ENCODE results near the gene F2RL1. TPM values are rescaled to one million over a fixed set of nuclear protein-coding genes. Genes with fewer than 3 reads are reported as not detected.

The F2RL1 gene
- total and polyA plus RNA-seq, 2 of the 13 experiments (the other 11 are each of a cell fraction or from before 2014, with no cell fraction given) = 9.9 to 23.0 TPM

DNA sequence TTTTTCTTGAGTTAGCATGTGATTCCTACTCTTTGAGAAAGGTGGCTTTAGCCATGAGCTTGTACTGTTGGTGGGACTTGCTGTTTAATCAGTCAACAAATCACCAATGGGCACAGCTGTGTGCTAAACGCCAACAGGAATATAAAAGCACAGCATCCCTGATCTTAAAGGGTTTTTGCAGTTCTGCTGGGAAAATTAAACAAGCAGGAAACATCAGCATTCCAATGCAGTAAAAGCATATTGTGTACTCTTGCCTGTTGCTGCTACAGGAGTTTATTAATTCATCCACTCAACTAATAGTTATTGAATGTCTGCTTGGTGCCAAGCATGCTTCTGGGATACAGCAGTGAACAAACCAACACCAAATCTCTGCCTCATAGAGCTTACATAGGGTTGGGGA lies 27.4 kb upstream of the F2RL1 start (continued):
- no peak for TF ChIP-seq TP53 (CRISPR knock-in tag; conservative IDR thresholded peaks at IDR 0.05)
- no peak for TF ChIP-seq ZNF713 (CRISPR knock-in tag; IDR thresholded peaks at IDR 0.05)
- TF ChIP-seq MLLT10 (CRISPR knock-in tag; IDR thresholded peaks at IDR 0.05) = no peak
- no peak for TF ChIP-seq ZNF34 (CRISPR knock-in tag; IDR thresholded peaks at IDR 0.05; ENCODE audit: borderline replicate concordance)

DNA sequence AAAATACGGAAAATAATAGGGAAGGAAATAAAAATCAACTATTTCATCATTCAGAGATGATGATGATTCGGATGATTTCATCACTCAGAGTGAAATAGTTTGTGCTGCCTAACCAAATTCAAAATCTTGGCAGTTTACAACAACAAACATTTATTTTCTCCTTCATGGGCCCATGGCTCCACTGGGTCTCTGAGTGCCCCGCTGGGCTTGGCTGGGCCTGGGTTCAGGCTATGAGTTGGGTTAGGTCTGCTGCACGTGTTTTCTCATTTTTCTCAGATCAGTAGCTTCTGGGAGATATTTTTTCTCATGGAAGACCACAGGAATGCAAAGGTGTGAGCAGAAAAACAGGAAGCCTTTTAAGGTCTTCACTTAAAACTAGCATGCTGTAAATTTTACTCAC lies 24.0 kb upstream of the F2RL1 start:
- H2AFZ ChIP-seq (ENCODE audit: low read length) = no peak overlapping the region
- POLR2A ChIA-PET = no interaction called here
- no peak overlapping the region for H3K27ac ChIP-seq (ENCODE audit: extremely low read length, insufficient read depth, low read length)
- H3K9ac ChIP-seq (ENCODE audit: insufficient read depth, low read depth, low read length) = no peak overlapping the region
- CTCF ChIA-PET (ENCODE audit: low intra/inter-chr PET ratio, low total read pairs) = no interaction called here
- H3K9me3 ChIP-seq (ENCODE audit: low read length) = no peaks in the 10 kb centered on the region
- H4K20me1 ChIP-seq (ENCODE audit: insufficient read depth, low read length) = no peaks in the 10 kb centered on the region
- H3K36me3 ChIP-seq (replicated peaks in 1 of 2; ENCODE audit: control insufficient read depth in 1 of 2, insufficient read depth in 2 of 2, low read length in 2 of 2) = no peaks in the 10 kb centered on the region
- H3K27me3 ChIP-seq (ENCODE audit: control insufficient read depth in 1 of 2, insufficient read depth in 2 of 2, low read length in 2 of 2) = no peaks in the 10 kb centered on the region
- WGBS (ENCODE audit: low lambda C conversion rate) = 50% methylated on average over 4 of the region's 4 CpGs
- no peak for DNase-seq (ENCODE audit: low spot score)
- TF ChIP-seq, protein P1, sequence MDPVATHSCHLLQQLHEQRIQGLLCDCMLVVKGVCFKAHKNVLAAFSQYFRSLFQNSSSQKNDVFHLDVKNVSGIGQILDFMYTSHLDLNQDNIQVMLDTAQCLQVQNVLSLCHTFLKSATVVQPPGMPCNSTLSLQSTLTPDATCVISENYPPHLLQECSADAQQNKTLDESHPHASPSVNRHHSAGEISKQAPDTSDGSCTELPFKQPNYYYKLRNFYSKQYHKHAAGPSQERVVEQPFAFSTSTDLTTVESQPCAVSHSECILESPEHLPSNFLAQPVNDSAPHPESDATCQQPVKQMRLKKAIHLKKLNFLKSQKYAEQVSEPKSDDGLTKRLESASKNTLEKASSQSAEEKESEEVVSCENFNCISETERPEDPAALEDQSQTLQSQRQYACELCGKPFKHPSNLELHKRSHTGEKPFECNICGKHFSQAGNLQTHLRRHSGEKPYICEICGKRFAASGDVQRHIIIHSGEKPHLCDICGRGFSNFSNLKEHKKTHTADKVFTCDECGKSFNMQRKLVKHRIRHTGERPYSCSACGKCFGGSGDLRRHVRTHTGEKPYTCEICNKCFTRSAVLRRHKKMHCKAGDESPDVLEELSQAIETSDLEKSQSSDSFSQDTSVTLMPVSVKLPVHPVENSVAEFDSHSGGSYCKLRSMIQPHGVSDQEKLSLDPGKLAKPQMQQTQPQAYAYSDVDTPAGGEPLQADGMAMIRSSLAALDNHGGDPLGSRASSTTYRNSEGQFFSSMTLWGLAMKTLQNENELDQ (CRISPR knock-in tag; IDR thresholded peaks at IDR 0.05; ENCODE audit: borderline replicate concordance) = no peak
- peak; percentile 61; the same call in 1 of the 2 replicates for TF ChIP-seq CEBPB (IDR thresholded peaks at IDR 0.05; ENCODE audit: borderline replicate concordance, low read depth, low read length)
- H3K79me2 ChIP-seq (ENCODE audit: insufficient read depth, low read length) = no peaks in the 10 kb centered on the region
- intact Hi-C loops (cut with micrococcal nuclease; ENCODE audit: unreplicated experiment) (no loop called here), in situ Hi-C loops (cut with HindIII; ENCODE audit: extremely low pct_ligation_motif_present, low pct_unique_long_range_greater_than_20kb) (no loop called here)
- H3K4me3 ChIP-seq (replicated peaks in 1 of 3; ENCODE audit: insufficient read depth in 1 of 3, low read depth in 2 of 3, low read length in 3 of 3) = no peak overlapping the region
- FAIRE-seq = no peak
- ATAC-seq = no peak
- no peak overlapping the region for H3K4me2 ChIP-seq (ENCODE audit: low read depth, low read length)
- H3K4me1 ChIP-seq (ENCODE audit: insufficient read depth, low read length) = peaks cover 23% of the 10 kb centered on the region
- BruUV-seq (replicated peaks) = no TSS peak

Data from HepG2 (cell line).